WTC11 (cell line): ENCODE measurements around the gene TXNDC15. TPM values are rescaled to one million over a fixed set of nuclear protein-coding genes. Genes with fewer than 3 reads are reported as not detected.

ENCODE experiments used
- ATAC-seq: fragments of 200-7000 bp; cut with Tn5 transposase; 2 replicates; pipeline ENCODE4 v1.10.0; 2021; ENCODE audit warnings: mild to moderate bottlenecking, moderate library complexity
- CTCF ChIA-PET: fragments of 300-600 bp; sonication (Branson Sonifier 250); formaldehyde crosslinking; loops from one replicate; lab custom pipeline; 2021; ENCODE audit warnings: antibody characterized with exemption; lab: Charles Lee
- POLR2A ChIA-PET: fragments of 350-600 bp; sonication (Branson Sonifier 250); formaldehyde crosslinking; loops from one replicate; lab custom pipeline; 2021; ENCODE audit warnings: antibody characterized with exemption; lab: Charles Lee
- DNase-seq: peaks from one replicate; pipeline ENCODE4 v3.0.0; 2021; ENCODE audit warnings: low spot score
- H3K27ac Mint-ChIP-seq: 2 replicates; pipeline ENCODE4 v1.8.0; 2021; ENCODE audit warnings: mixed read lengths
- H3K27me3 Mint-ChIP-seq: 2 replicates; pipeline ENCODE4 v1.8.0; 2021; ENCODE audit warnings: low read depth, mild to moderate bottlenecking, moderate library complexity, mixed read lengths
- H3K36me3 Mint-ChIP-seq: 2 replicates; pipeline ENCODE4 v1.8.0; 2021; ENCODE audit warnings: mixed read lengths
- H3K4me1 Mint-ChIP-seq: 2 replicates; pipeline ENCODE4 v1.8.0; 2022; ENCODE audit warnings: mixed read lengths
- H3K4me3 Mint-ChIP-seq: 2 replicates; pipeline ENCODE4 v1.8.0; 2021; ENCODE audit warnings: mild to moderate bottlenecking, moderate library complexity, mixed read lengths
- H3K9me3 Mint-ChIP-seq: 2 replicates; pipeline ENCODE4 v1.8.0; 2021; ENCODE audit warnings: mixed read lengths
- CREB1 ChIP-seq: sonication (generic); formaldehyde crosslinking; IDR thresholded peaks from 2 replicates; pipeline ENCODE4 v1.8.0; 2023; ENCODE audit warnings: mild to moderate bottlenecking, missing genetic modification reagents
- E2F1 ChIP-seq: sonication (generic); formaldehyde crosslinking; IDR thresholded peaks from 2 replicates; pipeline ENCODE4 v1.8.0; 2022; ENCODE audit warnings: mild to moderate bottlenecking, missing genetic modification reagents
- ETV6 ChIP-seq: sonication (generic); formaldehyde crosslinking; IDR thresholded peaks from 2 replicates; pipeline ENCODE4 v1.8.1; 2022; ENCODE audit warnings: mild to moderate bottlenecking, missing genetic modification reagents
- FOXJ3 ChIP-seq: sonication (generic); formaldehyde crosslinking; IDR thresholded peaks from 2 replicates; pipeline ENCODE4 v1.9.0; 2021; ENCODE audit warnings: missing genetic modification reagents, mild to moderate bottlenecking, borderline replicate concordance
- IRF2 ChIP-seq: sonication (generic); formaldehyde crosslinking; IDR thresholded peaks from 2 replicates; pipeline ENCODE4 v1.8.0; 2022; ENCODE audit warnings: low read depth, missing genetic modification reagents, borderline replicate concordance
- JAZF1 ChIP-seq: fragments of 250-450 bp; sonication (Bioruptor Pico); IDR thresholded peaks from 2 replicates; pipeline ENCODE4 v1.9.0; 2021; ENCODE audit warnings: moderate library complexity, mild to moderate bottlenecking, inconsistent platforms
- SMAD4 ChIP-seq: sonication (generic); formaldehyde crosslinking; IDR thresholded peaks from 2 replicates; pipeline ENCODE4 v1.8.0; 2022; ENCODE audit warnings: mild to moderate bottlenecking, missing genetic modification reagents
- STAT6 ChIP-seq: sonication (generic); formaldehyde crosslinking; conservative IDR thresholded peaks from 2 replicates; pipeline ENCODE4 v1.8.1; 2023; ENCODE audit warnings: mild to moderate bottlenecking, low read depth, missing genetic modification reagents, moderate library complexity
- TEAD1 ChIP-seq: sonication (generic); formaldehyde crosslinking; IDR thresholded peaks from 2 replicates; pipeline ENCODE4 v1.8.0; 2022; ENCODE audit warnings: mild to moderate bottlenecking, missing genetic modification reagents
- TEAD4 ChIP-seq: sonication (generic); formaldehyde crosslinking; IDR thresholded peaks from 2 replicates; pipeline ENCODE4 v1.8.0; 2022; ENCODE audit warnings: mild to moderate bottlenecking, missing genetic modification reagents
- ZMAT4 ChIP-seq: fragments of 250-450 bp; sonication (Bioruptor Pico); IDR thresholded peaks from 2 replicates; pipeline ENCODE4 v1.9.0; 2021; ENCODE audit warnings: mild to moderate bottlenecking
- ZNF219 ChIP-seq: sonication (generic); formaldehyde crosslinking; IDR thresholded peaks from 2 replicates; pipeline ENCODE4 v1.8.0; 2023; ENCODE audit warnings: missing genetic modification reagents, mild to moderate bottlenecking, borderline replicate concordance
- ZNF281 ChIP-seq: sonication (generic); formaldehyde crosslinking; IDR thresholded peaks from 2 replicates; pipeline ENCODE4 v1.8.0; 2023; ENCODE audit warnings: mild to moderate bottlenecking, missing genetic modification reagents
- ZNF423 ChIP-seq: fragments of 250-450 bp; sonication (Bioruptor Pico); IDR thresholded peaks from 2 replicates; pipeline ENCODE4 v2.1.2; 2022; ENCODE audit warnings: mild to moderate bottlenecking, moderate library complexity
- ZNF425 ChIP-seq: fragments of 250-450 bp; sonication (Bioruptor Pico); conservative IDR thresholded peaks from 2 replicates; pipeline ENCODE4 v1.9.0; 2021; ENCODE audit warnings: mild to moderate bottlenecking
- ZNF671 ChIP-seq: fragments of 250-450 bp; sonication (Bioruptor Pico); IDR thresholded peaks from 2 replicates; pipeline ENCODE4 v1.8.0; 2021; ENCODE audit warnings: mild to moderate bottlenecking
- total RNA-seq: library from RNA; stranded (reverse); gene quantifications from 3 replicates; pipeline ENCODE4 v1.2.3, GENCODE V29; 2021
- TF ChIP-seq, protein P1 (sequence below): fragments of 250-450 bp; sonication (Bioruptor Pico); IDR thresholded peaks from 2 replicates; pipeline ENCODE4 v1.9.0; 2021; ENCODE audit warnings: mild to moderate bottlenecking, borderline replicate concordance
- TF ChIP-seq, protein P2 (sequence below): sonication (generic); formaldehyde crosslinking; IDR thresholded peaks from 2 replicates; pipeline ENCODE4 v1.8.1; 2023; ENCODE audit warnings: mild to moderate bottlenecking, missing genetic modification reagents, moderate library complexity
- TF ChIP-seq, protein P3 (sequence below): sonication (generic); formaldehyde crosslinking; IDR thresholded peaks from 2 replicates; pipeline ENCODE4 v1.8.0; 2023; ENCODE audit warnings: missing genetic modification reagents
- TF ChIP-seq, protein P4 (sequence below): sonication (generic); formaldehyde crosslinking; IDR thresholded peaks from 2 replicates; pipeline ENCODE4 v1.8.1; 2023; ENCODE audit warnings: mild to moderate bottlenecking, missing genetic modification reagents

The TXNDC15 gene
- total RNA-seq, 1 experiment from 2014 or later = 26.1 TPM

DNA sequence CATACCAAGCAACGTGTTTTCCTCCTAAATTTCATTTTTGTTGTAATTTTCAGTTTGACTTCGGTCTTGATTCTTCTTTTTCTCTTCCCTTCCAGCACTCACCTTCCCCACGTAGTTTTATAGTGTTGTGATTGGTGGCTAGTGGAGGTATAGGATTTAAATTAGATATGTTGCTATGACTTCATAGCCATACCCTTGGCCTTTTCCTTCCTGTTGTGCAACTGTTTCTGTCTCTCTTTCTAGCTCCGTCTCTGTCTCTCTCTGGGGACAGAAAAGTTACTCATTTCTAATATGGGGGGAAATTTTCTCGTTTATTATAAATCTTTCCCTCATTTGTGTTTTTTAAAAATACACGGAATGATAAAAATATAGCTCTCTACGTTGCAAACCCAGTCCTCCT is 49.0 kb upstream of the TXNDC15 start:
- Mint-ChIP-seq H3K9me3 (no peaks in the 10 kb centered on the region), H3K36me3 (peaks cover 53% of the 10 kb centered on the region), H3K27me3 (no peaks in the 10 kb centered on the region), H3K4me3 (no peak overlapping the region)
- no peak for DNase-seq
- TF ChIP-seq ZNF425 (no peak), TEAD1 (CRISPR knock-in tag) (no peak), STAT6 (no peak), FOXJ3 (CRISPR knock-in tag) (no peak), ZNF671 (no peak), ZNF423 (CRISPR knock-in tag) (no peak), E2F1 (no peak), ZNF281 (CRISPR knock-in tag) (no peak), CREB1 (CRISPR knock-in tag) (no peak), ZMAT4 (CRISPR knock-in tag) (no peak), IRF2 (CRISPR knock-in tag) (no peak), TEAD4 (CRISPR knock-in tag) (no peak), JAZF1 (CRISPR knock-in tag) (no peak), ETV6 (no peak), SMAD4 (no peak), ZNF219 (CRISPR knock-in tag) (no peak)
- TF ChIP-seq, protein P1, sequence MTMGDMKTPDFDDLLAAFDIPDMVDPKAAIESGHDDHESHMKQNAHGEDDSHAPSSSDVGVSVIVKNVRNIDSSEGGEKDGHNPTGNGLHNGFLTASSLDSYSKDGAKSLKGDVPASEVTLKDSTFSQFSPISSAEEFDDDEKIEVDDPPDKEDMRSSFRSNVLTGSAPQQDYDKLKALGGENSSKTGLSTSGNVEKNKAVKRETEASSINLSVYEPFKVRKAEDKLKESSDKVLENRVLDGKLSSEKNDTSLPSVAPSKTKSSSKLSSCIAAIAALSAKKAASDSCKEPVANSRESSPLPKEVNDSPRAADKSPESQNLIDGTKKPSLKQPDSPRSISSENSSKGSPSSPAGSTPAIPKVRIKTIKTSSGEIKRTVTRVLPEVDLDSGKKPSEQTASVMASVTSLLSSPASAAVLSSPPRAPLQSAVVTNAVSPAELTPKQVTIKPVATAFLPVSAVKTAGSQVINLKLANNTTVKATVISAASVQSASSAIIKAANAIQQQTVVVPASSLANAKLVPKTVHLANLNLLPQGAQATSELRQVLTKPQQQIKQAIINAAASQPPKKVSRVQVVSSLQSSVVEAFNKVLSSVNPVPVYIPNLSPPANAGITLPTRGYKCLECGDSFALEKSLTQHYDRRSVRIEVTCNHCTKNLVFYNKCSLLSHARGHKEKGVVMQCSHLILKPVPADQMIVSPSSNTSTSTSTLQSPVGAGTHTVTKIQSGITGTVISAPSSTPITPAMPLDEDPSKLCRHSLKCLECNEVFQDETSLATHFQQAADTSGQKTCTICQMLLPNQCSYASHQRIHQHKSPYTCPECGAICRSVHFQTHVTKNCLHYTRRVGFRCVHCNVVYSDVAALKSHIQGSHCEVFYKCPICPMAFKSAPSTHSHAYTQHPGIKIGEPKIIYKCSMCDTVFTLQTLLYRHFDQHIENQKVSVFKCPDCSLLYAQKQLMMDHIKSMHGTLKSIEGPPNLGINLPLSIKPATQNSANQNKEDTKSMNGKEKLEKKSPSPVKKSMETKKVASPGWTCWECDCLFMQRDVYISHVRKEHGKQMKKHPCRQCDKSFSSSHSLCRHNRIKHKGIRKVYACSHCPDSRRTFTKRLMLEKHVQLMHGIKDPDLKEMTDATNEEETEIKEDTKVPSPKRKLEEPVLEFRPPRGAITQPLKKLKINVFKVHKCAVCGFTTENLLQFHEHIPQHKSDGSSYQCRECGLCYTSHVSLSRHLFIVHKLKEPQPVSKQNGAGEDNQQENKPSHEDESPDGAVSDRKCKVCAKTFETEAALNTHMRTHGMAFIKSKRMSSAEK (CRISPR knock-in tag) = no peak
- TF ChIP-seq, protein P2, sequence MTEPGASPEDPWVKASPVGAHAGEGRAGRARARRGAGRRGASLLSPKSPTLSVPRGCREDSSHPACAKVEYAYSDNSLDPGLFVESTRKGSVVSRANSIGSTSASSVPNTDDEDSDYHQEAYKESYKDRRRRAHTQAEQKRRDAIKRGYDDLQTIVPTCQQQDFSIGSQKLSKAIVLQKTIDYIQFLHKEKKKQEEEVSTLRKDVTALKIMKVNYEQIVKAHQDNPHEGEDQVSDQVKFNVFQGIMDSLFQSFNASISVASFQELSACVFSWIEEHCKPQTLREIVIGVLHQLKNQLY (CRISPR knock-in tag) = no peak
- TF ChIP-seq, protein P3, sequence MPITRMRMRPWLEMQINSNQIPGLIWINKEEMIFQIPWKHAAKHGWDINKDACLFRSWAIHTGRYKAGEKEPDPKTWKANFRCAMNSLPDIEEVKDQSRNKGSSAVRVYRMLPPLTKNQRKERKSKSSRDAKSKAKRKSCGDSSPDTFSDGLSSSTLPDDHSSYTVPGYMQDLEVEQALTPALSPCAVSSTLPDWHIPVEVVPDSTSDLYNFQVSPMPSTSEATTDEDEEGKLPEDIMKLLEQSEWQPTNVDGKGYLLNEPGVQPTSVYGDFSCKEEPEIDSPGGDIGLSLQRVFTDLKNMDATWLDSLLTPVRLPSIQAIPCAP = no peak
- TF ChIP-seq, protein P4, sequence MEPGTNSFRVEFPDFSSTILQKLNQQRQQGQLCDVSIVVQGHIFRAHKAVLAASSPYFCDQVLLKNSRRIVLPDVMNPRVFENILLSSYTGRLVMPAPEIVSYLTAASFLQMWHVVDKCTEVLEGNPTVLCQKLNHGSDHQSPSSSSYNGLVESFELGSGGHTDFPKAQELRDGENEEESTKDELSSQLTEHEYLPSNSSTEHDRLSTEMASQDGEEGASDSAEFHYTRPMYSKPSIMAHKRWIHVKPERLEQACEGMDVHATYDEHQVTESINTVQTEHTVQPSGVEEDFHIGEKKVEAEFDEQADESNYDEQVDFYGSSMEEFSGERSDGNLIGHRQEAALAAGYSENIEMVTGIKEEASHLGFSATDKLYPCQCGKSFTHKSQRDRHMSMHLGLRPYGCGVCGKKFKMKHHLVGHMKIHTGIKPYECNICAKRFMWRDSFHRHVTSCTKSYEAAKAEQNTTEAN = no peak
- TF ChIP-seq, all 79 proteins: peak for 0
- Mint-ChIP-seq H3K27ac (no peak overlapping the region), H3K4me1 (no peaks in the 10 kb centered on the region)
- ChIA-PET CTCF (interaction anchor here (1.4 kb wide), 1 partner anchor 79 kb away, joined by 3 read pairs; no protein-coding TSS in a partner anchor), POLR2A (no interaction called here)
- no peak for ATAC-seq
